SHP77 (cell line): ENCODE measurements around the gene MIA.
"Not testable (repeated sequence)": the region's sequence is repeated elsewhere in the genome, so short reads cannot be mapped to it uniquely, and the experiment has no call there.

Experiments used
- DNase-seq, 2 experiments: peaks; one replicate each; lab custom pipeline; 2025; lab: John Stamatoyannopoulos, UW

MIA gene

GRCh38 chr19:40822704-40823553 lies 47.6 kb downstream of the MIA start:
- not testable (repeated sequence) for DNase-seq

DNA sequence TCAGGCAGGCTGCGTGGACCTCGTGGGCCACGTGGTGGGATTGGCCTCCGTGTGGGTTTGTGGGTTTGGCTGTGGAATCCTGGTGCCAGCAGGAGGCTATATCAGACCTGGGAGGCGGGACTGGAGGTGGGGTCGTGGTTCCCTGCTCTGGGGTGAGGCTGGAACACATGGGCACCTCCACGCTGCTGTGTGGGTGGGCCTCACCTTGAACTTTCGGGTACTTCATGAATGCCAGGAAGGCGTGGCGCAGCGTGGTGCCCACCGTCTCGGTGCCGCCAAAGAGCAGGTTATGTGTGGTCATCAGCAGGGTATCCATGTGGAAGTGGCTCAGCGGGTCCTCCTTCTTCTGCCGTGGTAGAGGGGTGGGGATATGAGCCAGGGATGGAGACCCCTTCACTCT lies 49.6 kb downstream of the MIA start:
- DNase-seq: not testable (repeated sequence)

GRCh38 chr19:40825460-40826095 lies 50.3 kb downstream of the MIA start:
- DNase-seq: not testable (repeated sequence)

DNA sequence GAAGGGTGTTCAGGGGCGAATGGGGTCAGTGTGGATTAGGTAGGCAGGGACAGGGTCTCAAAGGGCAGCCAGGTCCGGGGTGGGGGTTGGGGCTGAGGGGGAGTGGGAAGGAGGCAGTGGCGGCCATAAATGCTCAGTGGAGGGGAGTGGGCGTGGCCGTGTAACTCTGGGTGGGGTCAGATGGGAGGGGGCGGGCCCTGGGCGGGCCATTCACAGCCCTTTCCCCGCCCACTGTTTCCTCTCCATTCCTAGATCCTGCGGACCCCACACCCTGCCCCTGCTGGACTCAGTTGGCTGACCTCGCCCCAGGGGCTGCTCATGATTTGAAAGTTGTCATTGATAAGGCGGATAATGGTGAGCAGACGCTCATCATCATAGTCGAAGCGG lies 51.0 kb downstream of the MIA start:
- DNase-seq: not testable (repeated sequence)

DNA sequence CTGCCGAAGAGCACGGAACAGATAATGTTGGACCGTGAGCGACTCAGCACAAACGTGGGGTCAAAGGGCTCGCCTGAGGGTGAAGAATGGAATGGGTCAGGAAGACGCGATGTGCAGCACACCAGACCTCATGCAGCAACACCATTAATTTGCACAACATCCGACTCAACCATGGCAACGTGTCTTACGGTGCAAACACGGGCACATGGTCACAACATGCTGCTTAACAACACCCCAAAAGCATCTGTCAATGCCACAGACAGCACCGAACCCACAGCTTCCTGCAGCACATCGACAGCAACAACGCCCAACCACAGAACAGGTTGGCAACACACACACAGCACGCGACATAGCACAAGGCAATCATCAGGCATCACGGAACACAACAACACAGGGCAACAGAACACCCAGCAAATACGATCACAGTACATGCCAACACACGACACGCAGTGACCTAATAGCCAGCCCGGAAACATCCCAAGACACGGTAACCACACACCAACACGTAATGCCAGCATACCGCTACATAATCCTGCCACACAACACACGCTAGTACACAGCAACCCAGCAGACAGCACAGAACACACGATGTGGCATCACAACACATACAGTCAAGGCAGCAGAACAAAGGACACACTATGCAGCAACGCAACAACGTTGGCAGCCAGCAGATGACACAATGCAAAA lies 51.5 kb downstream of the MIA start:
- not testable (repeated sequence) for DNase-seq
